ENCODE measurements around the gene FBXO45.
"Not testable (repeated sequence)": the region's sequence is repeated elsewhere in the genome, so short reads cannot be mapped to it uniquely, and the experiment has no call there.

Gene FBXO45

GRCh38 chr3:196568246-196569002 is at the start of gene FBXO45, which contains the start of gene WDR53:
Gene FBXO45, plus strand, starts transcription at chr3:196568660. Its CDS starts 325 bp downstream, at chr3:196568985.
Gene WDR53, minus strand, starts transcription at chr3:196568554. Its CDS starts 7,079 bp downstream, at chr3:196561475.
- DNase-seq = peak; percentile 96

- DNase-seq = peak; percentile 72
Observed at GRCh38 chr3:196518966-196519717, 49.3 kb upstream of the FBXO45 start.

DNA sequence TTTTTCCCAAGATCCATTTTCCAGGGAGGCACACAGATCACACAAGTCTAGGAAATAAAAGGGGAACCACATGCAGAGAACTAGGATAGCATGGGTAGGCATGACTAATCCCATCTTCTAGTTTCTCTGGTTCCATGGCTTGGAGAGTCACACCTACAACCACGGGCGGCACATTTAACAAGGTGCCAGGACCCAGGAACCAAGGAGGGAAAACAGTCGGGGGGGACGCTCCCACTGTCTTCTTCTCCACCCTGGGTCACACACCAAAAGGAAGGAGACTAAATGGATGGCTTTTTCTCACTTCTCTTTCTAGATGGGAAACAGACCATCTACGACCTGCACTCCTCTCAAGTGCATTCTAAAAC is 48.8 kb upstream of the FBXO45 start:
- peak; percentile 47 for DNase-seq

- not testable (repeated sequence) for DNase-seq
Observed at GRCh38 chr3:196521291-196521690, 47.2 kb upstream of the FBXO45 start.

DNA sequence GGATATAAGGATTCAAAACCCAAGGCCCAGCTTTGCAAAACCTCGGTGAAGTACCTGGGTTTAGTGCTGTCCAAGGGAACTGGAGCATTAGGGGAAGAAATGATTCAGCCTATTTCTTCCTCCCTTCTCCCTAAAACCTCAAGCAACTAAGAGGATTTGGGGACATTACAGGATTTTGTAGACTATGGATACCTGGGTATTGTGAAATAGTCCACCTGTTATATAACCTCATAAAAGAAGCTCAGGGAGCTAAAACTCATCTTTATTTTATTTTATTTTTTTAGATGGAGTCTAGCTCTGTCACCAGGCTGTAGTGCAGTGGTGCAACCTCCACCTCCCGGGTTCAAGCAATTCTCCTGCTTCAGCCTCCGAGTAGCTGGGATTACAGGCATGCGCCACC is 44.6 kb upstream of the FBXO45 start:
- no peak for DNase-seq

- DNase-seq = no peak
Observed at GRCh38 chr3:196524527-196524926, 43.9 kb upstream of the FBXO45 start.

DNA sequence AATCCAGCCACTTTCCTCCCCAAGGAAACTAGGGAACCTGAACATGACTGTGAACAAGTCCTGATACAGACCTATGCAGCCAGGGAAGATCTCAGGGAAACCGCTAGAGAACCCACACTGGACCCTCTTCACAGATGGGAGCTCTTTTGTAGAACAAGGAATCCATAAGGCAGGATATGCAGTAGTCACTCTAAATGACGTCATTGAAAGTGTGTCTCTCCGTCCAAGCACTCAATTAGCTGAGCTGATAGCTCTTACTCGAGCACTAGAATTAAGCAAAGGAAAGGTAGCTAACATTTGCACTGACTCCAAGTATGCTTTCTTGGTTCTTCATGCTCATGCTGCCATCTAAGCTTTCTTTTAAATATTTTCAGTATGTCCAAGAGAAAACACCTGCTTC is 43.3 kb upstream of the FBXO45 start:
- DNase-seq = no peak

DNA sequence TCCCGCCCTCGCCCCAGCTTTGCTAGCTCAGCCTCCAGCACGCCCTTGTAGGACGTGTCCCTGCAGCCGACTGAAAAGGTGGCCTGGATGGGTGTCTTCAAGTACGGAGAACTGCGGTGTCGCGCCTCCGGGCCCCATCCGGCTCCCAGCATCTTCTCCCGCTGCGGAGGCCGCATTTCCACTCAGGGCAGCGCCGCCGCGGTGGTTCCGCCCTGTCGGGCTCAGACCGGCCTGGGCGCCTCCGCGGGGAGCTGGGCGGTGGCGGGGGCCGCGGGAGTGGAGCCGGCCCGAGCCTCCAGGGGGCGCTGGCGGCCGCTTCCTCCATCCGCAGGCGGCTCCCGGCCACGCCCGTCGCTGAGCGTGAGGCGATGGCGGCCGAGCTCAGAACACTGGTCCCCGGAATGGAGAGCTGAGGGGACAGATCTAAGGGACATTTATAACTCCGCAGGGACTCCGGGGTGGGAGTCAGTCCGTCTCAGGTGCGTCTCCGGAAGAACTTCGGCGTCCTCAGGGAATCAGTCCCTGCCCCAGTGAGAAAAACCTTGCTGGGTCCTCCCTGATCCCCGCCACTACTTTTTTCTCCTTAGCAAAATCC is 39.7 kb upstream of the FBXO45 start:
- DNase-seq = peak; percentile 92

DNA sequence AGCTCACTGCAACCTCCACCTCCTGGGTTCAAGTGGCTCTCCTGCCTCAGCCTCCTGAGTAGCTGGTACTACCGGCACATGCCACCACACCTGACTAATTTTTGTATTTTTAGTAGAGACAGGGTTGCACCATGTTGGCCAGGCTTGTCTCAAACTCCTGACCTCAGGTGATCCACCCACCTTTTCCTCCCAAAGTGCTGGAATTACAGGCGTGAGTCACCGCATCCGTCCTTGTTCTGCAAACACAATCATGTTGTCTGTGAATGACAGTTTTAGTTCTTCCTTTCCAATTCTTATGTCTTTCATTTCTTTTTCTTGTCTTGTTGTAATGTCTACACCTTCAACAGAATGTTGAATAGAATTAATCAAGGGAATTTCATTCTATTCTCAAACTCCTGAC is 37.0 kb upstream of the FBXO45 start:
- no peak for DNase-seq

- no peak for DNase-seq
Observed at GRCh38 chr3:196533260-196533681, 35.2 kb upstream of the FBXO45 start.

DNA sequence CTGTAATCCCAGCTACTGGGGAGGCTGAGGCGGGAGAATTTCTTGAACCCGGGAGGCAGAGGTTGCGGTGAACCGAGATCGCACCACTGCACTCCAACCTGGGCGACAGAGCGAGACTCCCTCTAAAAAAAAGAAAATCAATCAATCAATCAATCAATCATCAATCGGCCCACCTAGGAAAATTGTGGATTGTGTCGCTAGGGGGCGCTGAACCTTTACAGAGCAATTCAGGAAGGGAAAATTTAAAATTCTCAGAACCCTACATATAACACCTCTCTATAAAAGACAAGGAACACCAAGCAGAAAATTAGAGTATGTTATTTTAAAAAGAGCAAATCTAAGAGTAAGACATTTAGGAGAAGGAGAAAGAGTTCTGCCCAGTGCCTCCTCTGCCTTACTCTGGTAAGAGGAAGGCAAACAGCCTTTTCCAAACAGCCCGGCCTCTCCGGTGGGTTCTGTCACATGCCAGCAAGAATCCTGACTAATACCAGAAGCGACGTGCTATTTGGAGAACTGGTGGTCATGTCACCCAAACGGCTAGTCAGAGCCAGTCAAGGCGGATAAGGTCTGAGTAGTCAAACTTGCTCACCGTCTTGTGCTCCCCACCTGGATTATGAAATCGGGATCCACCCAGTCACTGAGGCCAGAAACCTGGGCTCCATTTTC is 31.0 kb upstream of the FBXO45 start:
- DNase-seq = peak; percentile 76

GRCh38 chr3:196541684-196542445 is 26.6 kb upstream of the FBXO45 start:
- DNase-seq = no peak

DNA sequence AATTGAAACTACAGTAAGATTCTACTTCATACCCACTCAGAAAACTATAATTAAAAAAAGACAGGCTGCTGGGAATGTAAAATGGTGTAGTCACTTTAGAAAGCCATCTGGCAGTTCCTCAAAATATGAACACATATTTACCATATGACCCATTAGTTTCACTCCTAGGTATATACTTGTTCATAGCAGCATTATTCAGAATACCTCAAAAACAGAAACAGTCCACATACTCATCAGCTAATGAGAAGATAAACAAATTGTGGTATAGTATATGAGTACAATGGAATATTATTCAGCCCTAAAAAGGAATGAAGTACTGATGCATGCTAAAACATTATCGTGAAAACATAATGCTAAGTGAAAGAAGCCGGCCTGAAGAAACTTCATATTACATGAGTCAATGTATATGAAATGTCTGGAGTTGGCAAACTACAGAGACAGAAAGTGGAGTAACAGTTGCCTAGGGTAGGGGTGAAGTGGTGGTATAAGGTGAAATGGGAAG is 23.9 kb upstream of the FBXO45 start:
- DNase-seq = no peak

DNA sequence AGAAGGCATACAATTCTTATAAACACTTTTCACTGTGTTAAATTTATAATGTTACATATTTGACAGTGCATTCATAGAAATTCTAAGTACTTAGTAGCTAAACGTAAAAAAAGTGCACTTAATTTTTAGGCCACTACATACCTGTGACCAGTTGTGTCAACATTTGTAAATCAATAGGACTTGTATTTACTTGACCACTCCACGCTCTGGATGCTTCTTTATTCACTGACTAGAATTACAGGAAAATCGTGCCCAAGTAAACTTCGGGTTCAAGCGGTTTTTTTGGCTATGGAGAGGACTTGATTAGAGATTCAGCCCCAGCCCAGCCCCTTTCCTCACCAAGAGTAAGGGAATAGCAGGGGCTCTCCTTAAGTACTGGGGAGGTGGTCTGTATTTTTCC is 21.9 kb upstream of the FBXO45 start:
- no peak for DNase-seq

DNA sequence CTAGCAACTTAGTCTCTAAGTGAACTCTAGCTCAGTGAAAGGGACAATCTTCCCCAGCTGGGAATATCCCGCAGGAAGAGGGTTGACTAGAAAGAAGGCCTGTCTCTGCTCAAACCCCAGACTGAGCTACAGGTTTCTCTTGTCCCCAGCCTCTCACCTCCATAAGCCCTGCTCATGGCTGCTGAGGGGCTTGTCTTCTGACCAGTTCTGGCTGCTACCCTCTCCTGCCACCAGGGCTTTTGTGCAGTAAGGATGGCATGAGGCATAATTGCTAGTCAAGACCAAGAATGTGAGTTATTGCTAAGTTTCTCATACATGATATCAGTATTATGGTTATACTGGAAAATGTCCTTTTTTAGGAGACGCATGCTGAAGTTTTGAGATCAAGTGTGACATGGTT is 21.4 kb upstream of the FBXO45 start:
- no peak for DNase-seq

GRCh38 chr3:196549312-196549711 is 19.1 kb upstream of the FBXO45 start:
- DNase-seq = not testable (repeated sequence)

DNA sequence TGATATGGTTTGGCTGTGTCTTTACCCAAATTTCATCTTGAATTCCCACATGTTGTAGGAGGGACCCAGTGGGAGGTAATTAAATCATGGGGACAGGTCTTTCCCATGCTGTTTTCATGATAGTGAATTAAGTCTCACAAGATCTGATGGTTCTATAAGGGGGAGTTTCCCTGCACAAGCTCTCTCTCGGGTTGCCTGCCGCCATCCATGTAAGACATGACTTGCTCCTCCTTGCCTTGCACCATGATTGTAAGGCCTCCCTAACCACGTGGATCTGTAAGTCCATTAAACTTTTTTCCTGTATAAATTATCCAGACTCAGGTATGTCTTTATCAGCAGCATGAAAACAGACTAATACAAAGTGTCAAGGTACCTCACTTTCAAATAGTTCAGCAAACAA is 18.3 kb upstream of the FBXO45 start:
- not testable (repeated sequence) for DNase-seq

DNA sequence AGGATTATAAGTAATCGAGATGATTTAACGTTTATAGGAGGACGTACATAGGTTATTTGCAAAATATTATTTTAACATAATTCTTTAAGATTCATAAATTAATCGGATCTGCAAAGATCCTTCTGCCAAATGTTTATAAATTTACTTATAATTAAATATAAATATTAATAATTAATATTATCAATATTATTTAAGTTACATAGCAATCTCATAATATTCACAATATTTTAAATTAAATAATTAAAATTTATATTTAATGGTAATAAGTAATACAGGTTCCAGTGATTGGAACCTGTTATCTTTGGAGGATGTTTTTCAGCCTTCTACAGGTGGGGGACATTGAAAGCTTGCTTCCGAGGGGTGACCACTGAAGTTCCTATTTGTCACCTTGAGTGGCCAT is 16.2 kb upstream of the FBXO45 start:
- no peak for DNase-seq

- DNase-seq = no peak
Observed at GRCh38 chr3:196553551-196553950, 14.9 kb upstream of the FBXO45 start.

DNA sequence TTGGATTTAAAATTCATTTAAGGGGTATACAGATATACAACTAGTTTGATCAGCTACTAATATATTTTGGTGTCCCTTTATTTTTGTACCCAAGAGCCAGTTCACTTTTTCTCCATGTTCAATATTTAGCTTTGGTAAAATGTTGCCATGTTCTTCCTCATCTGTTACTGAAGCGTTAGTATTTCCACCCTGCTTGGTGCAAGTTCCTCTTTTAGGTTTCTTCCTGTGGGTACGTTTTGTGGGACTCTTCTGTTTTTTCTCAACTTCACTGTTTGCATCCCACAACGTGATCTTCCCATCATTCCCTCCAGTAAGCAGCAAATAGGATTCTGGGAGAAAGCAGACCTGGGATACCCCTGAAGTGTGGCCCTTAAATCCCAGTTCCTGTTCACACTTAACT is 14.3 kb upstream of the FBXO45 start:
- DNase-seq = no peak

- no peak for DNase-seq
Observed at GRCh38 chr3:196555295-196555694, 13.2 kb upstream of the FBXO45 start.

DNA sequence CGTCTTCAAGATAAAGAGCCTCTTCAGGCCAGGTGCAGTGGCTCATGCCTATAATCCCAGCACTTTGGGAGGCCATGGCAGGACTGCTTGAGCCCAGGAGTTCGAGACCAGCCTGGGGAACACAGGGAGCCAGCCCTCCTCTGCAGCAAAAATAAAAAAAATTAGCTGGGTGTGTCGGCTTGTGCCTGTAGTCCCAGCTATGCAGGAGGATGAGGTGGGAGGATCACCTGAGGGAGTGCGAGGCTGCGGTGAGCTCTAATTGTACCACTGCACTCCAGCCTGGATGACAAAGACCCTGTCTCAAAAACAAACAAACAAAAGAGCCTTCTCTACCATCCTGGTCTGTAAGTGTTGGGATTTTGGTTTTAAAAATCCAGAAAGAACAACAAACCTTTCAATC is 11.2 kb upstream of the FBXO45 start:
- no peak for DNase-seq

All from stimulated activated CD4-positive, alpha-beta T cell treated with anti-CD3 and anti-CD28 coated beads, Interleukin-15, amount 100 ng/mL, for 24 hours (primary cell).